GM21528 (cell line): ENCODE data around the gene MAN2B2.
"Not testable (repeated sequence)": the region's sequence is repeated elsewhere in the genome, so short reads cannot be mapped to it uniquely, and the experiment has no call there.

Source experiments
- ATAC-seq: cut with Tn5 transposase; IDR thresholded peaks from one replicate; pipeline ENCODE4 v1.9.1; 2021; ENCODE audit warnings: mild to moderate bottlenecking, moderate library complexity; ENCODE audit not compliant: unreplicated experiment, low FRiP score

Gene MAN2B2

GRCh38 chr4:6639137-6639680, 64.2 kb downstream of the MAN2B2 start:
- ATAC-seq: no peak

DNA sequence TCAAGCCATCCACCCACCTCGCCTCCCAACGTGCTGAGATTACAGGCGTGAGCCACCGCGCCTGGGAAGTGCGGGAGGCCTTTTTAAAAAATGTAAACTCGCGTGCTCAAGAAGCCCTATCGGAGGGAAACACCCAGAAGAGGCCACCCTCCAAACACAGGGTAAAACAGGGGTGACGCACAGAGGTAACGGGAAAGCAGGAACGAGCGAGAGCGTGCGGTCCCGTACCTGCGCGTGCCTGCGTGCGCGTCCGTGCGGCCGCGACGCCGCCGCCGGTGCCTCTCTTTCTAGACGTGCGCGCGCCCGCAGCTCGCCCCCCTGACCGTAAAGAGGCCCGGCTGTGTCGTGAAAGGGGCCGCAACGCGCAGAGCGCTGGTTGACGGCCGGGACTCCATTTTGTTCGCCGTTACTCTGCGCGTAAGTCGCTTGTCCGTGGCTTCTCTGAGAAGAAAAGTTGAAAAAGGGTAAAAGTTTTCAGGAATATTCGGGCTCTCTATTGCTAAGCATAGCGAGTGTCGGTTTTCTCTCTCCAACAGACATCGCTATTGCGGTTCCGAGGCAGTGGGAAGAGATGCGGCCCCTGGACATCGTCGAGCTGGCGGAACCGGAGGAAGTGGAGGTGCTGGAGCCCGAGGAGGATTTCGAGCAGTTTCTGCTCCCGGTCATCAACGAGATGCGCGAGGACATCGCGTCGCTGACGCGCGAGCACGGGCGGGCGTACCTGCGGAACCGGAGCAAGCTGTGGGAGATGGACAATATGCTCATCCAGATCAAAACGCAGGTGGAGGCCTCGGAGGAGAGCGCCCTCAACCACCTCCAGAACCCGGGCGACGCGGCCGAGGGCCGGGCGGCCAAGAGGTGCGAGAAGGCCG, 65.5 kb downstream of the MAN2B2 start, which contains the start of gene MRFAP1:
Gene MRFAP1 (plus strand): TSS at position 394 of the 872 bp plus-strand sequence. CDS start 178 bp downstream, at position 572.
- peak; percentile 82 for ATAC-seq

- ATAC-seq: peak; percentile 37
Observed at GRCh38 chr4:6641164-6641970, 66.4 kb downstream of the MAN2B2 start.

DNA sequence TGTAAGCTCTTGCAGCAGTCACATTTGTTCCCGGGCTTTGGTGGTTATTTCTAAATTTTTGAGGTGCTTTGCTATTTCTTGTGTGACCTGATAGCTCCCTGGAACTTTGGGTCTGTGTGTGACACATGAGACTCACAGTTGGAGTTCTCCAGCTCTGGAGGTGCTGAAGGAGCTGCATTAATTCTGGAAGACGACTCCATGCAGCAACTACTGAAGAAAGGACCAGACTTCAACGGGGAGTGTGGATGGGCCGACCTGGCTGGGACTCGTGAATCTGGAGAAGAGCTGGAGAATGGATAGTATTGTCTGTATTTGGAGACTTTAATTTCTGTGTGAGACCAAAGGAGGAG, 67.0 kb downstream of the MAN2B2 start:
- ATAC-seq: no peak

- ATAC-seq: no peak
Observed at GRCh38 chr4:6643141-6643847, 68.3 kb downstream of the MAN2B2 start.

- no peak for ATAC-seq
Observed at GRCh38 chr4:6644792-6645530, 70.0 kb downstream of the MAN2B2 start.

DNA sequence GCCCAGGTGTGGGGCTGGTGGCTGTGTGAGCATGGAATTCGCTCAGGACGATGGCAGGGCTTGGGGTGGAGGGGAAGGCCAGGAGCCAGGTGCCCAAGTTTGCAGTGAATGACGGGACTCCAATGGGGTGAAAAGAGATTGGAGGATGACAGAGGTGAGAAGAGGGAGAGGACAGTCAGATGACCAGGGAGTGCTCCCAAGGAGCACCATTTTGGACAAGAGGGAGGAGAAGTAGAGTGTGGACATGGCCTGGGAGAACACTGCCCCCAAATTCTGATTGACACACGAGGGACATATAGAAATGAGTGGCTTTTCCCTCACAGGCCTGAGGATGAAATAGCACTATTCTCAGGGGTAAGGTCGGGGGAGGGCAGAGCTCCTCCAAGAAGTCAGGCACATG, 72.2 kb downstream of the MAN2B2 start:
- no peak for ATAC-seq

GRCh38 chr4:6647582-6648230, 72.7 kb downstream of the MAN2B2 start:
- ATAC-seq: no peak

GRCh38 chr4:6649216-6649615, 74.2 kb downstream of the MAN2B2 start:
- ATAC-seq: no peak

DNA sequence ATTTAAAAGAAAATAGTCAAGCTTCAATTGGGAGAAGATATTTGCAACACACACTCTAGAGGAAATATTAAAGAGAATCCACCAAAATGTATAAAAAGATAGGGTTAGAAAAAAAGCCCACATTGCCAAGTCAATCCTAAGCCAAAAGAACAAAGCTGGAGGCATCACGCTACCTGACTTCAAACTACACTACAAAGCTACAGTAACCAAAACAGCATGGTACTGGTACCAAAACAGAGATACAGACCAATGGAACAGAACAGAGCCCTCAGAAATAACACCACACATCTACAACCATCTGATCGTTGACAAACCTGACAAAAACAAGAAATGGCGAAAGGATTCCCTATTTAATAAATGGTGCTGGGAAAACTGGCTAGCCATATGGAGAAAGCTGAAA, 79.2 kb downstream of the MAN2B2 start:
- not testable (repeated sequence) for ATAC-seq

DNA sequence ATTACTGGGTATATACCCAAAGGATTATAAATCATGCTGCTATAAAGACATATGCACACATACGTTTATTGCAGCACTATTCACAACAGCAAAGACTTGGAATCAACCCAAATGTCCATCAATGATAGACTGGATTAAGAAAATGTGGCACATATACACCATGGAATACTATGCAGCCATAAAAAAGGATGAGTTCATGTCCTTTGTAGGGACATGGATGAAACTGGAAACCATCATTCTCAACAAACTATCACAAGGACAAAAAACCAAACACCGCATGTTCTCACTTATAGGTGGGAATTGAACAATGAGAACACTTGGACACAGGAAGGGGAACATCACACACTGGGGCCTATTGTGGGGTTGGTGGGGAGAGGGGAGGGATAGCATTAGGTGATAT, 80.3 kb downstream of the MAN2B2 start:
- ATAC-seq: not testable (repeated sequence)

- ATAC-seq: no peak
Observed at GRCh38 chr4:6655924-6656323, 80.9 kb downstream of the MAN2B2 start.

GRCh38 chr4:6657242-6658208, 82.5 kb downstream of the MAN2B2 start:
- ATAC-seq: no peak

DNA sequence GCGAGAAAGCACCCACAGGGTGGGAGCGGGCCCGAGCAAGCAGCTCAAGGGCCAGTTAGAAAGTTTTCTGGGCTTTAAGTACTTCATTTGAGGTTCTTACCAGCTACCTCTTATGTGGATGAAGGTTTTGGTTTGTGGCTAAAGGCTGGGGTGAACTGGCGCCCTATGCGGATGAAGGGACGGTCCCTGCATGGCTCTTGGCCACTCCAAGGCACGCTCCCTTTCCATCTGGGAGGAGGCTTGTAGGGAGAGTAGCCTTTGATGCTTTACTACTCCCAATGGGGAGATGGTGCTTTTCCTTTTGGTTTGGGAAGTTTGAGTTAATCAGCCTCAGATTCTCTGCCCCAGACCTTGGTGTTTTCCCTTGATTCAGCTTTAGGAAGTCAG, 83.2 kb downstream of the MAN2B2 start:
- no peak for ATAC-seq

GRCh38 chr4:6658597-6659075, 83.6 kb downstream of the MAN2B2 start:
- ATAC-seq: no peak

- ATAC-seq: no peak
Observed at GRCh38 chr4:6659897-6660296, 84.9 kb downstream of the MAN2B2 start.

DNA sequence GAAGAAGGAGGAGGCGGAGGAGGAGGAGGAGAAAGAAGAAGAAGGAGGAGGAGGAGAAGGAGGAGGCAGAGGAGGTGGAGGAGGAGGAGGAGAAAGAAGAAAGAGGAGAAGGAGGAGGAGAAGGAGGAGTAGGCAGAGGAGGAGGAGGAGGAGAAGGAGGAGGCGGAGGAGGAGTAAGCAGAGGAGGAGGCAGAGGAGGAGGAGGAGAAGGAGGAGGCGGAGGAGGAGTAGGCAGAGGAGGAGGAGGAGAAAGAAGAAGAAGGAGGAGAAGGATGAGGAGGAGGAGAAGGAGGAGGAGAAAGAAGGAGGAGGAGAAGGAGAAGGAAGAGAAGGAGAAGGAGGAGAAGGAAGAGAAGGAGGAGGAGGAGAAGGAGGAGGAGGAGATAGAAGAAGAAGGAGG, 85.4 kb downstream of the MAN2B2 start:
- ATAC-seq: no peak

DNA sequence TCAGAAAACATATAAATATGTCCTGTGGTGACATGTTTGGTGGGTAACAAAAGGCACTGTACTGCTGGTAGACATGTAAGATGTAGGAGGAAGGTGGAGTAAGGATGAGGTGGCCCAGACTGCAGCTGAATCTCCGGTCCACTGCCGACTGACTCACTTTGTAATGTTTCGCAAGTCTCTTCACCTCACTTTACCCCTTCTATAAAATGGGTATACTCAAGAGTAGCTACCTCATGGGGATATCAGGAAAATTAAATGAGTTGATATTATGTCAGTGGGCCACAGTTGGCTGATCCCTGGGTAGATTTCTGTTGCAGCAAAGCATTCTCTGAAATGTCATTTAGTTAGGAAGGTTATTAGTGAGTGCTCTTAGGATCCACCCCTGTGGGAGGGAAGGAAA, 87.6 kb downstream of the MAN2B2 start:
- ATAC-seq: no peak
